CD4-positive, alpha-beta memory T cell (primary cell): ENCODE data around the gene CFAP68. TPM values are rescaled to one million over a fixed set of nuclear protein-coding genes. Genes with fewer than 3 reads are reported as not detected.

Experiments
- CTCF ChIA-PET: fragments of 350-600 bp; sonication (Branson Sonifier 250); formaldehyde crosslinking; loops from one replicate; lab custom pipeline; 2021; ENCODE audit warnings: inconsistent platforms; ENCODE audit not compliant: partially characterized antibody; lab: Charles Lee
- POLR2A ChIA-PET: fragments of 350-600 bp; sonication (Branson Sonifier 250); formaldehyde crosslinking; loops from one replicate; lab custom pipeline; 2021; ENCODE audit not compliant: partially characterized antibody; lab: Charles Lee
- DNase-seq, 5 donors: peaks; one replicate each; pipeline versions ENCODE4 v3.0.0 to v3.0.0-alpha.2; 2020 to 2022; ENCODE audit warnings: mixed read lengths in 1 of 5
- H3K27ac ChIP-seq: one replicate; pipeline ENCODE4 v1.7.0; 2013; ENCODE audit warnings: low read depth, low read length
- H3K27me3 ChIP-seq: 2 replicates; pipeline ENCODE4 v1.7.0; 2013; ENCODE audit warnings: mild to moderate bottlenecking, low read length, moderate library complexity; ENCODE audit not compliant: insufficient read depth
- H3K36me3 ChIP-seq: 2 replicates; pipeline ENCODE4 v1.7.0; 2013; ENCODE audit warnings: mild to moderate bottlenecking, low read length, moderate library complexity; ENCODE audit not compliant: insufficient read depth
- H3K4me1 ChIP-seq: 2 replicates; pipeline ENCODE4 v1.7.0; 2013; ENCODE audit warnings: mild to moderate bottlenecking, low read length, moderate library complexity; ENCODE audit not compliant: insufficient read depth
- H3K4me3 ChIP-seq, 2 donors: one replicate each; pipeline ENCODE4 v1.7.0; 2013; ENCODE audit warnings: low read length in 2 of 2, mild to moderate bottlenecking in 1 of 2
- H3K9me3 ChIP-seq, 2 donors: one replicate each; pipeline ENCODE4 v1.7.0; 2013; ENCODE audit warnings: low read length in 2 of 2, control low read depth in 1 of 2; ENCODE audit not compliant: control insufficient read depth in 1 of 2
- H3K27ac Mint-ChIP-seq, 7 donors: one replicate each; pipeline ENCODE4 v1.8.0; 2020 to 2021; ENCODE audit warnings: mixed read lengths in 7 of 7, mild to moderate bottlenecking in 6 of 7, inconsistent platforms in 3 of 7, moderate library complexity in 3 of 7
- H3K27me3 Mint-ChIP-seq, 2 donors: one replicate each; pipeline ENCODE4 v1.8.0; 2020 to 2021; ENCODE audit warnings: mixed read lengths in 2 of 2
- H3K36me3 Mint-ChIP-seq, 2 donors: one replicate each; pipeline ENCODE4 v1.8.0; 2020 to 2021; ENCODE audit warnings: mixed read lengths in 2 of 2, inconsistent platforms in 1 of 2, mild to moderate bottlenecking in 1 of 2
- H3K4me1 Mint-ChIP-seq, 4 donors: one replicate each; pipeline ENCODE4 v1.8.0; 2020 to 2021; ENCODE audit warnings: mixed read lengths in 4 of 4, mild to moderate bottlenecking in 1 of 4
- H3K4me3 Mint-ChIP-seq, 8 donors: one replicate each; pipeline ENCODE4 v1.8.0; 2020 to 2021; ENCODE audit warnings: mixed read lengths in 8 of 8, mild to moderate bottlenecking in 7 of 8, moderate library complexity in 6 of 8, inconsistent platforms in 3 of 8
- H3K9me3 Mint-ChIP-seq, 8 donors: one replicate each; pipeline ENCODE4 v1.8.0; 2020 to 2021; ENCODE audit warnings: mixed read lengths in 8 of 8, mild to moderate bottlenecking in 5 of 8, inconsistent platforms in 3 of 8, moderate library complexity in 1 of 8
- intact Hi-C: fragments of 100-400 bp; cut with micrococcal nuclease; formaldehyde crosslinking; loops from one replicate; pipeline ENCODE4 v1.15.1; 2023
- polyA plus RNA-seq, 2 donors: library from polyadenylated mRNA; unstranded; fragments of 300-500 nt; fragmentation: Illumina TruSeq; gene quantifications; one replicate each; pipeline ENCODE4 v1.2.3, GENCODE V29; 2021
- total RNA-seq, 2 experiments: library from RNA; stranded (reverse); gene quantifications; one replicate each; pipeline ENCODE4 v1.2.3, GENCODE V29; 2021

CFAP68 gene
- total and polyA plus RNA-seq, 4 experiments from 2014 or later: 14.8 to 30.9 (median 24.7) TPM

GRCh38 chr11:111846063-111846462, 33.3 kb upstream of the CFAP68 start:
- H3K27me3 ChIP-seq: no peaks in the 10 kb centered on the region
- ChIA-PET CTCF (interaction anchor here (0.7 to 9.8 kb wide), 10 partner anchors 12 to 282 kb away, joined by 3 to 83 read pairs (median 6); partner anchors contain the start of genes ALG9 and PPP2R1B), POLR2A (no interaction called here)
- H3K4me1 Mint-ChIP-seq: peaks cover 2 to 5% (median 4%) of the 10 kb centered on the region in 4 donors
- peaks cover 16% of the 10 kb centered on the region for H3K36me3 ChIP-seq
- H3K4me1 ChIP-seq: peaks cover 3% of the 10 kb centered on the region
- H3K4me3 ChIP-seq: no peak overlapping the region
- no peak for DNase-seq
- H3K27ac Mint-ChIP-seq: no peak overlapping the region
- no peak overlapping the region for H3K27ac ChIP-seq
- intact Hi-C loops: loop anchor here (10.0 kb wide), 1 partner anchor 561 kb away; no protein-coding TSS in a partner anchor
- no peaks in the 10 kb centered on the region for H3K27me3 Mint-ChIP-seq
- no peaks in the 10 kb centered on the region for H3K9me3 ChIP-seq
- H3K9me3 Mint-ChIP-seq: no peaks in the 10 kb centered on the region
- no peak overlapping the region for H3K4me3 Mint-ChIP-seq
- peaks cover 40 to 61% of the 10 kb centered on the region in 2 donors for H3K36me3 Mint-ChIP-seq

- Mint-ChIP-seq H3K4me1 (no peaks in the 10 kb centered on the region), H3K27ac (peak overlapping the region in 2 of 7 donors; percentile 11 to 38), H3K36me3 (peaks cover 40 to 60% of the 10 kb centered on the region in 2 donors), H3K4me3 (no peak overlapping the region), H3K27me3 (no peaks in the 10 kb centered on the region), H3K9me3 (no peaks in the 10 kb centered on the region)
- H3K4me1 ChIP-seq: no peaks in the 10 kb centered on the region
- ChIA-PET CTCF (interaction anchor here (0.7 to 9.8 kb wide), 9 partner anchors 13 to 283 kb away, joined by 3 to 83 read pairs (median 5); partner anchors contain the start of gene PPP2R1B), POLR2A (no interaction called here)
- no peaks in the 10 kb centered on the region for H3K27me3 ChIP-seq
- no peak overlapping the region for H3K27ac ChIP-seq
- intact Hi-C loops: loop anchor here (10.0 kb wide), 1 partner anchor 562 kb away; no protein-coding TSS in a partner anchor
- H3K9me3 ChIP-seq: no peaks in the 10 kb centered on the region
- peaks cover 16% of the 10 kb centered on the region for H3K36me3 ChIP-seq
- no peak for DNase-seq
- no peak overlapping the region for H3K4me3 ChIP-seq
Observed at GRCh38 chr11:111846636-111847035, 32.7 kb upstream of the CFAP68 start.

- no peak for DNase-seq
- Mint-ChIP-seq H3K4me1 (no peaks in the 10 kb centered on the region), H3K36me3 (peaks cover 47 to 64% of the 10 kb centered on the region in 2 donors), H3K4me3 (no peak overlapping the region), H3K27ac (no peak overlapping the region), H3K9me3 (no peaks in the 10 kb centered on the region), H3K27me3 (no peaks in the 10 kb centered on the region)
- Histone ChIP-seq H3K4me3 (no peak overlapping the region), H3K4me1 (no peaks in the 10 kb centered on the region), H3K27me3 (no peaks in the 10 kb centered on the region), H3K9me3 (no peaks in the 10 kb centered on the region), H3K36me3 (peaks cover 26% of the 10 kb centered on the region), H3K27ac (no peak overlapping the region)
- CTCF ChIA-PET: interaction anchor here (1.3 kb wide), 1 partner anchor 70 kb away, joined by 3 read pairs; no protein-coding TSS in a partner anchor
- POLR2A ChIA-PET: no interaction called here
- intact Hi-C loops: loop anchor here (10.0 kb wide), 1 partner anchor 565 kb away; no protein-coding TSS in a partner anchor
Observed at GRCh38 chr11:111849631-111850030, 29.7 kb upstream of the CFAP68 start.

GRCh38 chr11:111851067-111851466, 28.3 kb upstream of the CFAP68 start:
- no peak overlapping the region for H3K27ac Mint-ChIP-seq
- no peak overlapping the region for H3K27ac ChIP-seq
- intact Hi-C loops: no loop called here
- no peaks in the 10 kb centered on the region for H3K27me3 ChIP-seq
- no peaks in the 10 kb centered on the region for H3K4me1 ChIP-seq
- CTCF ChIA-PET: interaction anchor here (0.9 to 1.5 kb wide), 2 partner anchors 9 to 264 kb away, joined by 3 read pairs; no protein-coding TSS in a partner anchor
- H3K4me1 Mint-ChIP-seq: no peaks in the 10 kb centered on the region
- no peak overlapping the region for H3K4me3 ChIP-seq
- POLR2A ChIA-PET: no interaction called here
- H3K27me3 Mint-ChIP-seq: no peaks in the 10 kb centered on the region
- no peaks in the 10 kb centered on the region for H3K9me3 ChIP-seq
- peaks cover 28% of the 10 kb centered on the region for H3K36me3 ChIP-seq
- peaks cover 54 to 66% of the 10 kb centered on the region in 2 donors for H3K36me3 Mint-ChIP-seq
- H3K9me3 Mint-ChIP-seq: no peaks in the 10 kb centered on the region
- H3K4me3 Mint-ChIP-seq: no peak overlapping the region
- no peak for DNase-seq

GRCh38 chr11:111851636-111852035, 27.7 kb upstream of the CFAP68 start:
- no peak overlapping the region for H3K4me3 Mint-ChIP-seq
- no peaks in the 10 kb centered on the region for H3K4me1 Mint-ChIP-seq
- no peaks in the 10 kb centered on the region for H3K27me3 Mint-ChIP-seq
- DNase-seq: no peak
- intact Hi-C loops: no loop called here
- CTCF ChIA-PET: interaction anchor here (1.0 to 1.5 kb wide), 2 partner anchors 9 to 265 kb away, joined by 3 to 5 read pairs; no protein-coding TSS in a partner anchor
- no peaks in the 10 kb centered on the region for H3K4me1 ChIP-seq
- no peak overlapping the region for H3K27ac ChIP-seq
- H3K27ac Mint-ChIP-seq: peak overlapping the region in 1 of 7 donors; percentile 35
- no peak overlapping the region for H3K4me3 ChIP-seq
- H3K27me3 ChIP-seq: no peaks in the 10 kb centered on the region
- POLR2A ChIA-PET: no interaction called here
- peaks cover 48 to 66% of the 10 kb centered on the region in 2 donors for H3K36me3 Mint-ChIP-seq
- peaks cover 28% of the 10 kb centered on the region for H3K36me3 ChIP-seq
- H3K9me3 Mint-ChIP-seq: no peaks in the 10 kb centered on the region
- H3K9me3 ChIP-seq: no peaks in the 10 kb centered on the region

GRCh38 chr11:111852103-111852502, 27.2 kb upstream of the CFAP68 start:
- Histone ChIP-seq H3K4me3 (no peak overlapping the region), H3K36me3 (peaks cover 26% of the 10 kb centered on the region), H3K4me1 (no peaks in the 10 kb centered on the region), H3K27ac (no peak overlapping the region), H3K9me3 (no peaks in the 10 kb centered on the region), H3K27me3 (no peaks in the 10 kb centered on the region)
- Mint-ChIP-seq H3K4me1 (no peaks in the 10 kb centered on the region), H3K36me3 (peaks cover 45 to 63% of the 10 kb centered on the region in 2 donors), H3K27ac (peak overlapping the region in 1 of 7 donors; percentile 35), H3K9me3 (no peaks in the 10 kb centered on the region), H3K4me3 (no peak overlapping the region), H3K27me3 (no peaks in the 10 kb centered on the region)
- CTCF ChIA-PET: interaction anchor here (1.0 kb wide), 1 partner anchor 9 kb away, joined by 5 read pairs; no protein-coding TSS in a partner anchor
- intact Hi-C loops: no loop called here
- POLR2A ChIA-PET: no interaction called here
- no peak for DNase-seq

- no peaks in the 10 kb centered on the region for H3K4me1 Mint-ChIP-seq
- ChIA-PET CTCF (no interaction called here), POLR2A (no interaction called here)
- H3K27me3 ChIP-seq: no peaks in the 10 kb centered on the region
- H3K4me3 ChIP-seq: no peak overlapping the region
- H3K9me3 ChIP-seq: no peaks in the 10 kb centered on the region
- H3K9me3 Mint-ChIP-seq: no peaks in the 10 kb centered on the region
- peaks cover 44% of the 10 kb centered on the region for H3K36me3 ChIP-seq
- peaks cover 50 to 69% of the 10 kb centered on the region in 2 donors for H3K36me3 Mint-ChIP-seq
- H3K27ac Mint-ChIP-seq: peak overlapping the region in 3 of 7 donors; percentile 3 to 84 (median 12)
- no peaks in the 10 kb centered on the region for H3K27me3 Mint-ChIP-seq
- intact Hi-C loops: no loop called here
- no peaks in the 10 kb centered on the region for H3K4me1 ChIP-seq
- H3K4me3 Mint-ChIP-seq: no peak overlapping the region
- no peak overlapping the region for H3K27ac ChIP-seq
- DNase-seq: no peak
Observed at GRCh38 chr11:111855506-111855905, 23.8 kb upstream of the CFAP68 start.
